ENCODE data around the gene SMIM35. TPM values are rescaled to one million over a fixed set of nuclear protein-coding genes. Genes with fewer than 3 reads are reported as not detected.

SMIM35 gene
- total and polyA plus RNA-seq, 9 donors = 0.08 TPM; not detected in 8

- Histone ChIP-seq H3K4me3 (no peak overlapping the region), H3K27ac (no peak overlapping the region), H3K27me3 (no peaks in the 10 kb centered on the region), H3K4me1 (ENCODE audit: insufficient read depth) (no peaks in the 10 kb centered on the region), H3K9me3 (no peaks in the 10 kb centered on the region), H3K36me3 (no peaks in the 10 kb centered on the region)
- intact Hi-C loops (cut with DNase I) = no loop called here
- DNase-seq = no peak
- no peak for TF ChIP-seq POLR2A (IDR thresholded peaks at IDR 0.05)
- TF ChIP-seq EP300 (IDR thresholded peaks at IDR 0.05) = no peak
- TF ChIP-seq CTCF (IDR thresholded peaks at IDR 0.05) = no peak
- WGBS, 3 donors = 83 to 88% (median 84%) methylated on average over 10 of the region's 10 CpGs
Observed at GRCh38 chr11:117972044-117972443, 114.7 kb downstream of the SMIM35 start.

- intact Hi-C loops (cut with DNase I) = no loop called here
- Histone ChIP-seq H3K27me3 (no peaks in the 10 kb centered on the region), H3K9me3 (no peaks in the 10 kb centered on the region), H3K4me1 (ENCODE audit: insufficient read depth) (no peaks in the 10 kb centered on the region), H3K36me3 (no peaks in the 10 kb centered on the region), H3K4me3 (no peak overlapping the region), H3K27ac (no peak overlapping the region)
- 78 to 90% (median 85%) methylated on average over 4 of the region's 4 CpGs for WGBS, 3 donors
- no peak for DNase-seq
- TF ChIP-seq CTCF (IDR thresholded peaks at IDR 0.05) (no peak), POLR2A (IDR thresholded peaks at IDR 0.05) (no peak), EP300 (IDR thresholded peaks at IDR 0.05) (no peak)
Observed at GRCh38 chr11:117970400-117971024, 116.3 kb downstream of the SMIM35 start.

GRCh38 chr11:117969160-117969991 is 117.4 kb downstream of the SMIM35 start:
- no peak for TF ChIP-seq POLR2A (IDR thresholded peaks at IDR 0.05)
- no peak for TF ChIP-seq EP300 (IDR thresholded peaks at IDR 0.05)
- no peak for TF ChIP-seq CTCF (IDR thresholded peaks at IDR 0.05)
- intact Hi-C loops (cut with DNase I) = no loop called here
- Histone ChIP-seq H3K36me3 (no peaks in the 10 kb centered on the region), H3K9me3 (no peaks in the 10 kb centered on the region), H3K27ac (no peak overlapping the region), H3K4me3 (no peak overlapping the region), H3K27me3 (no peaks in the 10 kb centered on the region), H3K4me1 (ENCODE audit: insufficient read depth) (no peaks in the 10 kb centered on the region)
- WGBS, 3 donors = 88 to 92% (median 91%) methylated on average over 5 of the region's 5 CpGs
- DNase-seq = no peak

- Histone ChIP-seq H3K36me3 (no peaks in the 10 kb centered on the region), H3K4me3 (no peak overlapping the region), H3K4me1 (ENCODE audit: insufficient read depth) (no peaks in the 10 kb centered on the region), H3K27me3 (no peaks in the 10 kb centered on the region), H3K9me3 (no peaks in the 10 kb centered on the region), H3K27ac (no peak overlapping the region)
- TF ChIP-seq POLR2A (IDR thresholded peaks at IDR 0.05) (no peak), EP300 (IDR thresholded peaks at IDR 0.05) (no peak), CTCF (IDR thresholded peaks at IDR 0.05) (no peak)
- intact Hi-C loops (cut with DNase I) = no loop called here
- WGBS, 3 donors = 62 to 69% (median 68%) methylated on average over 8 of the region's 8 CpGs
- no peak for DNase-seq
Observed at GRCh38 chr11:117966908-117967307, 119.9 kb downstream of the SMIM35 start.
